H1 (cell line): Measurements from ENCODE around the gene DNAJB12. TPM values are rescaled to one million over a fixed set of nuclear protein-coding genes. Genes with fewer than 3 reads are reported as not detected.

Source experiments
- CTCF ChIA-PET: fragments of 300-600 bp; sonication (Branson Sonifier 250); formaldehyde crosslinking; loops from one replicate; lab custom pipeline; 2021; ENCODE audit not compliant: partially characterized antibody; lab: Charles Lee
- POLR2A ChIA-PET: fragments of 300-600 bp; sonication (Branson Sonifier 250); formaldehyde crosslinking; loops from one replicate; lab custom pipeline; 2021; ENCODE audit warnings: inconsistent platforms; ENCODE audit not compliant: partially characterized antibody; lab: Charles Lee
- DNase-seq, 2 experiments: peaks; one replicate each; pipeline versions ENCODE4 v3.0.0 to v3.0.0-alpha.2; 2010 to 2022; ENCODE audit warnings: low spot score in 2 of 2, low read depth in 1 of 2, mixed read lengths in 1 of 2
- FAIRE-seq: peaks from 2 replicates; lab custom pipeline; 2011; peaks lifted over from hg19 to GRCh38; lab: Jason Lieb, UNC
- H2AFZ ChIP-seq: 2 replicates; pipeline ENCODE4 v1.8.1; 2012; ENCODE audit warnings: low read length, inconsistent platforms
- H2AK5ac ChIP-seq: 2 replicates; pipeline ENCODE4 v1.6.1; 2013; ENCODE audit warnings: low read depth, low read length
- H2BK120ac ChIP-seq: replicated peaks from 2 replicates; pipeline ENCODE3; 2013; ENCODE audit warnings: low read depth, low read length, inconsistent platforms
- H2BK12ac ChIP-seq: 2 replicates; pipeline ENCODE4 v1.6.1; 2013; ENCODE audit warnings: low read depth, low read length
- H2BK15ac ChIP-seq: 2 replicates; pipeline ENCODE4 v1.6.1; 2013; ENCODE audit warnings: low read length
- H2BK20ac ChIP-seq: 2 replicates; pipeline ENCODE4 v1.6.1; 2013; ENCODE audit warnings: low read length
- H2BK5ac ChIP-seq: 2 replicates; pipeline ENCODE4 v1.6.1; 2013; ENCODE audit warnings: low read depth, low read length
- H3K14ac ChIP-seq: 2 replicates; pipeline ENCODE4 v1.6.1; 2013; ENCODE audit warnings: inconsistent platforms; ENCODE audit not compliant: insufficient read length
- H3K18ac ChIP-seq: 2 replicates; pipeline ENCODE4 v1.6.1; 2013; ENCODE audit warnings: low read length; ENCODE audit errors: extremely low read depth
- H3K23ac ChIP-seq: 2 replicates; pipeline ENCODE4 v1.6.1; 2013; ENCODE audit warnings: inconsistent platforms; ENCODE audit not compliant: insufficient read length
- H3K23me2 ChIP-seq: 2 replicates; pipeline ENCODE4 v1.6.1; 2013; ENCODE audit warnings: low read depth, low read length
- H3K27ac ChIP-seq: 2 replicates; pipeline ENCODE4 v1.6.1; 2011; ENCODE audit warnings: low read depth, low read length, inconsistent platforms
- H3K27me3 ChIP-seq, 4 experiments: replicated peaks in 1 of 4; 1 replicate in 1 of 4; 2 replicates in 3 of 4; pipeline versions ENCODE4 v1.6.1 to v1.8.1; 2011 to 2013; ENCODE audit warnings: low read length in 3 of 4, mild to moderate bottlenecking in 3 of 4, inconsistent platforms in 2 of 4, mixed read lengths in 2 of 4, moderate library complexity in 1 of 4; ENCODE audit not compliant: control insufficient read depth in 3 of 4, insufficient read depth in 3 of 4; ENCODE audit errors: extremely low read depth in 1 of 4
- H3K36me3 ChIP-seq, 4 experiments: 2 replicates each; pipeline versions ENCODE4 v1.6.1 to v1.8.1; 2011 to 2013; ENCODE audit warnings: mild to moderate bottlenecking in 4 of 4, low read length in 3 of 4, moderate library complexity in 2 of 4, control low read depth in 1 of 4, inconsistent platforms in 1 of 4; ENCODE audit not compliant: insufficient read depth in 4 of 4, control insufficient read depth in 2 of 4
- H3K4ac ChIP-seq: replicated peaks from 2 replicates; pipeline ENCODE3; 2013; ENCODE audit warnings: low read length, low read depth, mixed read lengths, inconsistent platforms; ENCODE audit not compliant: insufficient read length
- H3K4me1 ChIP-seq, 4 experiments: replicated peaks in 1 of 4; 1 replicate in 1 of 4; 2 replicates in 3 of 4; pipeline versions ENCODE4 v1.6.1 to v1.8.1; 2011 to 2013; ENCODE audit warnings: low read length in 3 of 4, inconsistent platforms in 2 of 4, mixed read lengths in 1 of 4; ENCODE audit not compliant: insufficient read depth in 4 of 4, control insufficient read depth in 3 of 4
- H3K4me2 ChIP-seq, 2 experiments: 2 replicates each; pipeline versions ENCODE4 v1.6.1 to v1.8.1; 2011 to 2013; ENCODE audit warnings: low read depth in 2 of 2, low read length in 2 of 2, control low read depth in 1 of 2, inconsistent platforms in 1 of 2, mild to moderate bottlenecking in 1 of 2; ENCODE audit not compliant: insufficient read depth in 1 of 2
- H3K4me3 ChIP-seq, 4 experiments: fragments of 200-600, 300-600 bp in 1 of 4; sonication (generic), shearing (Covaris generic), sonication (Bioruptor Twin) in 1 of 4; 2 replicates each; pipeline versions ENCODE4 v1.5.1 to v1.8.1; 2011 to 2016; ENCODE audit warnings: low read length in 4 of 4, low read depth in 3 of 4, control low read depth in 2 of 4, inconsistent platforms in 2 of 4, mild to moderate bottlenecking in 2 of 4, mixed read lengths in 1 of 4, moderate library complexity in 1 of 4; ENCODE audit not compliant: insufficient read depth in 2 of 4; ENCODE audit errors: extremely low read depth in 1 of 4
- H3K56ac ChIP-seq: replicated peaks from 2 replicates; pipeline ENCODE3; 2013; ENCODE audit warnings: low read depth, mild to moderate bottlenecking, mixed read lengths, low read length, inconsistent platforms; ENCODE audit not compliant: insufficient read length
- H3K79me1 ChIP-seq: 2 replicates; pipeline ENCODE4 v1.6.1; 2013; ENCODE audit warnings: low read depth, low read length, control low read depth
- H3K79me2 ChIP-seq, 2 experiments: 2 replicates each; pipeline versions ENCODE4 v1.6.1 to v1.8.1; 2012 to 2013; ENCODE audit warnings: low read length in 2 of 2, mild to moderate bottlenecking in 2 of 2, inconsistent platforms in 1 of 2; ENCODE audit not compliant: insufficient read depth in 2 of 2, control insufficient read depth in 1 of 2
- H3K9ac ChIP-seq, 4 experiments: replicated peaks in 1 of 4; 1 replicate in 1 of 4; 2 replicates in 3 of 4; pipeline versions ENCODE4 v1.6.1 to v1.8.1; 2011 to 2013; ENCODE audit warnings: low read depth in 3 of 4, low read length in 3 of 4, control low read depth in 2 of 4, mild to moderate bottlenecking in 2 of 4, moderate library complexity in 2 of 4, inconsistent platforms in 1 of 4; ENCODE audit errors: extremely low read depth in 1 of 4
- H3K9me3 ChIP-seq, 2 experiments: 2 replicates each; pipeline versions ENCODE4 v1.6.1 to v1.8.1; 2012 to 2013; ENCODE audit warnings: mild to moderate bottlenecking in 2 of 2, moderate library complexity in 2 of 2, control low read depth in 1 of 2, inconsistent platforms in 1 of 2, low read depth in 1 of 2, low read length in 1 of 2, mixed read lengths in 1 of 2; ENCODE audit not compliant: insufficient read depth in 2 of 2
- H4K20me1 ChIP-seq, 2 experiments: replicated peaks in 1 of 2; 2 replicates each; pipeline versions ENCODE3 to v1.8.1; 2011 to 2013; ENCODE audit warnings: inconsistent platforms in 2 of 2, low read length in 2 of 2, mild to moderate bottlenecking in 1 of 2; ENCODE audit not compliant: insufficient read depth in 2 of 2, control insufficient read depth in 1 of 2
- H4K5ac ChIP-seq: 2 replicates; pipeline ENCODE4 v1.6.1; 2013; ENCODE audit warnings: low read length, low read depth, mixed read lengths, inconsistent platforms; ENCODE audit not compliant: insufficient read length
- H4K8ac ChIP-seq: 2 replicates; pipeline ENCODE4 v1.8.0; 2013; ENCODE audit warnings: mild to moderate bottlenecking, moderate library complexity, low read length, inconsistent platforms; ENCODE audit not compliant: insufficient read depth; ENCODE audit errors: extremely low read depth
- H4K91ac ChIP-seq: replicated peaks from 2 replicates; pipeline ENCODE3; 2013; ENCODE audit warnings: low read length, mixed read lengths, inconsistent platforms; ENCODE audit not compliant: insufficient read length
- CTBP2 ChIP-seq: IDR thresholded peaks from 2 replicates; pipeline ENCODE4 v1.7.0; 2011; ENCODE audit warnings: borderline replicate concordance, mild to moderate bottlenecking, moderate library complexity, mixed read lengths, low read length; ENCODE audit not compliant: insufficient read depth, insufficient read length
- EZH2 ChIP-seq: fragments of 200-600 bp; sonication (generic); IDR thresholded peaks from 2 replicates; pipeline ENCODE4 v1.7.1; 2012; ENCODE audit warnings: low read depth, mild to moderate bottlenecking, moderate library complexity, low read length, inconsistent platforms; ENCODE audit not compliant: severe bottlenecking
- POU5F1 ChIP-seq: IDR thresholded peaks from 2 replicates; pipeline ENCODE4 v1.6.1; 2011; ENCODE audit warnings: low read depth, mild to moderate bottlenecking, low read length, moderate library complexity
- SIRT6 ChIP-seq: IDR thresholded peaks from one replicate; pipeline ENCODE4 v1.7.1; 2012; ENCODE audit warnings: low read length, inconsistent platforms
- TCF12 ChIP-seq: IDR thresholded peaks from 2 replicates; pipeline ENCODE4 v1.6.1; 2011; ENCODE audit warnings: low read depth, mild to moderate bottlenecking, low read length
- WGBS, 2 experiments: shearing (Covaris generic) in 1 of 2; methylation state at CpG; one replicate each; pipeline versions ENCODE4 v1.1.6 to v1.1.7; 2013 to 2015; ENCODE audit warnings: low lambda C conversion rate in 2 of 2, mixed read lengths in 2 of 2, inconsistent platforms in 1 of 2, low coverage in 1 of 2, missing lambda C conversion rate in 1 of 2; ENCODE audit not compliant: insufficient replicate concordance in 2 of 2, insufficient coverage in 1 of 2, insufficient read length in 1 of 2; ENCODE audit errors: extremely low coverage in 1 of 2, missing lambda C conversion rate in 1 of 2; 5-methylcytosine and 5-hydroxymethylcytosine counted together
- polyA plus RNA-seq, 7 experiments: library from polyadenylated mRNA; depleted of rRNA in 3 of 7; stranded (reverse) in 5 of 7; unstranded in 2 of 7; fragments of >200 nt in 5 of 7; fragments of 200-250 nt in 2 of 7; gene quantifications; 1 replicate in 5 of 7; 2 replicates in 1 of 7; 4 replicates in 1 of 7; pipeline versions ENCODE4 v1.2.1 to v1.2.3, GENCODE V29; 2011 to 2013; ENCODE audit warnings: missing spikeins in 2 of 7, mixed read lengths in 2 of 7
- total RNA-seq: library from RNA; stranded (reverse); fragmentation: NEBNext Ultra II Directional; extraction: Animal tissue kit (Norgen Biotek cat#: 25700); gene quantifications from 2 replicates; pipeline ENCODE4 v1.2.1, GENCODE V29; 2021

DNAJB12 gene
- total and polyA plus RNA-seq, 2 of the 8 experiments (the other 6 are each of a cell fraction or from before 2014, with no cell fraction given): 10.8 to 20.5 TPM

DNA sequence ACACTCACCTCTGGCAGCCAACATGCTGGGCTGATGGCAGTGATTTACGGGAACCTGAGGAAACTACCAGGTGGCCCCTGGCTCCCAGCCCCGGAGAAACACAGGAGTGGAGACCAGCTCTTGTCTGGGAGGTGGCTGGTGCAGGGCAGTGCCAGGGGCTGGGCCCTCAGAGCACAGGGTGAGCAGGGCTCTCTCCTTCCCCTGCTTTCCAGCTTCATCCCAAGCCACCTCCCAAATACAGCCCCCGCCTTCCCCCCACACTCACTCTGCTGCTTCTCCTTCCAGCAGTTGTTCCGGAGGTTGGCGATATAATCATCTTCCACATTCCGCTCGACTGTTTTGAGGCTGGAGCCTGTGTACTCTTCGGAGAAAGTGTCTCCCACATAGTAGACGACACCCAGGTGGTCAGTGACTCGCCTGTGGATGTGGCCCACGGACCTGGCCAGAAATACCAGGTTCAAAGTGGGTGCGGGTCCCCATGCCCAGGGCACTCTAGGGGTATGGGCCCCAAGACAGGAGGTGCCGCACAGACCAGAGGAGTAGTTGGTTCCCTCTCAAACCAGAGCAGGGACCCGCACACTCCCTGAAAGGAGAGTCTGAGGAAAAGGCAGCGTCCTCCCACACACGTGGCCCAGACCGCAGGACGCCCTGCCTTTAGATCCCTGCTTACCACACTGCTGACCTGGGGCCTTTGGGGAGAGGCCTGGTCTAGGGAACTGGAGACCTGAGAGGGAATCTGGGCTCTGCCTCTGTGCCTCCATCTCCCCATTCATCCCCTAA is 18.3 kb downstream of the DNAJB12 start:
- peak overlapping the region; percentile 81; the same call in 1 of the 2 replicates for H2BK15ac ChIP-seq
- peak overlapping the region; percentile 84; the same call in 1 of the 2 replicates for H4K8ac ChIP-seq
- DNase-seq (no peak), FAIRE-seq (no peak)
- 0 out of 2 replicates have a peak overlapping the region, but pooled peaks have one; percentile 75 for H2BK12ac ChIP-seq
- H3K14ac ChIP-seq: no peak overlapping the region
- H3K4me2 ChIP-seq: no peak overlapping the region
- no peak overlapping the region for H2AK5ac ChIP-seq
- H3K9me3 ChIP-seq: no peaks in the 10 kb centered on the region
- 94% methylated on average over 15 of the region's 18 CpGs; no CpG with 5 or more reads in 1 of the 2 experiments for WGBS, 2 experiments
- H2AFZ ChIP-seq: no peak overlapping the region
- H3K27me3 ChIP-seq: no peaks in the 10 kb centered on the region
- peaks cover 0 to 28% (median 16%) of the 10 kb centered on the region in 4 experiments; a peak in 6 of 7 replicates for H3K4me1 ChIP-seq
- H4K20me1 ChIP-seq: no peaks in the 10 kb centered on the region
- H3K27ac ChIP-seq: no peak overlapping the region
- H4K91ac ChIP-seq: peak overlapping the region; percentile 65
- no peak overlapping the region; the same call in 1 of the 2 replicates for H2BK20ac ChIP-seq
- no peak overlapping the region for H3K9ac ChIP-seq
- ChIA-PET CTCF (interaction anchor here (0.6 to 4.5 kb wide), 27 partner anchors 7 to 721 kb away, joined by 3 to 25 read pairs (median 4); partner anchors contain the start of genes DDIT4 and DNAJB12), POLR2A (interaction anchor here (1.0 to 39.2 kb wide), 4 partner anchors 17 to 249 kb away, joined by 3 to 895 read pairs (median 8); partner anchors contain the start of genes DDIT4, DNAJB12 and SPOCK2)
- peaks cover 6 to 14% (median 7%) of the 10 kb centered on the region in 4 experiments; a peak in 5 of 8 replicates for H3K36me3 ChIP-seq
- H4K5ac ChIP-seq: no peak overlapping the region
- H3K56ac ChIP-seq: peak overlapping the region; percentile 25
- no peak for TF ChIP-seq TCF12
- TF ChIP-seq SIRT6: no peak
- no peak for TF ChIP-seq EZH2
- TF ChIP-seq POU5F1: no peak
- TF ChIP-seq CTBP2: no peak
- H2BK5ac ChIP-seq: peak overlapping the region; percentile 60; the same call in 1 of the 2 replicates
- H2BK120ac ChIP-seq: no peak overlapping the region
- no peaks in the 10 kb centered on the region for H3K79me2 ChIP-seq
- H3K4ac ChIP-seq: no peak overlapping the region
- no peaks in the 10 kb centered on the region for H3K79me1 ChIP-seq
- H3K4me3 ChIP-seq: no peak overlapping the region
- no peak overlapping the region for H3K23ac ChIP-seq
- peak overlapping the region; percentile 71; the same call in 1 of the 2 replicates for H3K18ac ChIP-seq
- no peaks in the 10 kb centered on the region for H3K23me2 ChIP-seq
